ENCODE data around the gene HEBP2.
"Not testable (repeated sequence)": the region's sequence is repeated elsewhere in the genome, so short reads cannot be mapped to it uniquely, and the experiment has no call there.

HEBP2 gene, protein sequence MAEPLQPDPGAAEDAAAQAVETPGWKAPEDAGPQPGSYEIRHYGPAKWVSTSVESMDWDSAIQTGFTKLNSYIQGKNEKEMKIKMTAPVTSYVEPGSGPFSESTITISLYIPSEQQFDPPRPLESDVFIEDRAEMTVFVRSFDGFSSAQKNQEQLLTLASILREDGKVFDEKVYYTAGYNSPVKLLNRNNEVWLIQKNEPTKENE

DNA sequence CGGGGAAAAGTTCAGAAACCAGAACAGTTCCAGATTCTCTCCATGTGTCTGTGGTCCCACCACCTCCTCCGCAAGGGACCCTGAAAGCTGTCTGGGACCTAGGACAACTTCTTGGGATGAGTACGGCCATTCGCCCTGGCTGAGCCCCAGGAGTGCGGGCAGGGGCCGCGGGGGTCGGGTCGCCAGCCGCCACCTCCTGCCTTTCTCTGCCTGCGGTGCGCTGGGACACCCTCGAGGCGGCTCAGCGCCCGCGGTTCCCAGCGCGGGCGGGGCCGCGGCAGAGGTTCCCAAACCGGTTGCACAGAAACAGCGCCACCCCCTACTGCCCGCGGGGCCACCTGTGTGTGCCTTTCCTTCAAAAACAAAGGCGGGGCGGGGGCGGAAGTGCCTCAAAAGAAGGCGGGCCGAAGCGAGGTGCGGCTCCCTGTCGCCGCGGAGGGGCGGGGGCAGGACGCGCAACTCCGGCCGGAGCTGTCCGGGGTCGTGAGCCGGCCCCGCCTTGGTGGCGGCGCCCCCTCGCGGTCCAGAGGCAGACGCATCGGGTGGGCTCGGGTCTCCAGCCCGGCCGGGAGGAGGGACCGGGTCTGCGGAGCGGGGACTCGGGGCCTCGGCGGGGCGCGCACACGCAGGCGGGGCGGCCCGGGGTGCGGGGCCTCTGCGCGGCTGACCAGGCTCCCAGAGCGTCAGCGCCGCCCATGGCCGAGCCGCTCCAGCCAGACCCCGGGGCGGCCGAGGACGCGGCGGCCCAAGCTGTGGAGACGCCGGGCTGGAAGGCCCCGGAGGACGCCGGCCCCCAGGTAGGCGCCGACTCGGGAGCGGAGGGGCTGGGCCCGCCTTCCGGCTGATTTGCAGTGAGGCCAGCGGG is at the start of gene HEBP2:
HEBP2 (plus strand) TSS at position 423 of the 865 bp plus-strand sequence; CDS start at position 696, 273 bp downstream.
- DNase-seq = peak; percentile 90 to 95

DNA sequence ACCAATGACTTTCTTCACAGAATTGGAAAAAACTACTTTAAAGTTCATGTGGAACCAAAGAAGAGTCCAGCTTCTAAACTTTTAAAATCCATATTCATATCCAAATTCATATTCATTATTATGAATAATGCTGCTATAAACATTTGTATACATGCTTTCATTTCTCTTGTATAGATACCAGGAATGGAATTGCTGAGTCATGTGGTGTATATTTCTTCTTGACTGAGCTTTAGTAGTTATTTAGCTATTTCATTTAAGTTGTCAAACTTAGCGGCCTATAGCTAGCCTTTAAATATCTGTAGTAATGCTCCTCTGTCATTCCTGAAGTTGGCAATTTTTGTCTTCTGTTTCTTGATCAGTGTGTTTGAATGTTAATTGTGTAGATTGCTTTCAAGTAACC is 46.1 kb upstream of the HEBP2 start:
- no peak for DNase-seq

DNA sequence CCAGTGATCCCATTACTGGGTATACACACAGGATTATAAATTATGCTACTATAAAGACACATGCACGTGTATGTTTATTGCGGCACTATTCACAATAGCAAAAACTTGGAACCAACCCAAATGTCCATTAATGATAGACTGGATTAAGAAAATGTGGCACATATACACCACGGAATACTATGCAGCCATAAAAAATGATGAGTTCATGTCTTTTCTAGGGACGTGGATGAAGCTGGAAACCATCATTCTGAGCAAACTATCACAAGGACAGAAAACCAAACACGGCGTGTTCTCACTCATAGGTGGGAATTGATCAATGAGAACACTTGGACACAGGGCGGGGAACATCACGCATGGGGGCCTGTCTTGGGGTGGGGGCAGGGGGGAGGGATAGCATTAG is 35.3 kb upstream of the HEBP2 start:
- not testable (repeated sequence) for DNase-seq

DNA sequence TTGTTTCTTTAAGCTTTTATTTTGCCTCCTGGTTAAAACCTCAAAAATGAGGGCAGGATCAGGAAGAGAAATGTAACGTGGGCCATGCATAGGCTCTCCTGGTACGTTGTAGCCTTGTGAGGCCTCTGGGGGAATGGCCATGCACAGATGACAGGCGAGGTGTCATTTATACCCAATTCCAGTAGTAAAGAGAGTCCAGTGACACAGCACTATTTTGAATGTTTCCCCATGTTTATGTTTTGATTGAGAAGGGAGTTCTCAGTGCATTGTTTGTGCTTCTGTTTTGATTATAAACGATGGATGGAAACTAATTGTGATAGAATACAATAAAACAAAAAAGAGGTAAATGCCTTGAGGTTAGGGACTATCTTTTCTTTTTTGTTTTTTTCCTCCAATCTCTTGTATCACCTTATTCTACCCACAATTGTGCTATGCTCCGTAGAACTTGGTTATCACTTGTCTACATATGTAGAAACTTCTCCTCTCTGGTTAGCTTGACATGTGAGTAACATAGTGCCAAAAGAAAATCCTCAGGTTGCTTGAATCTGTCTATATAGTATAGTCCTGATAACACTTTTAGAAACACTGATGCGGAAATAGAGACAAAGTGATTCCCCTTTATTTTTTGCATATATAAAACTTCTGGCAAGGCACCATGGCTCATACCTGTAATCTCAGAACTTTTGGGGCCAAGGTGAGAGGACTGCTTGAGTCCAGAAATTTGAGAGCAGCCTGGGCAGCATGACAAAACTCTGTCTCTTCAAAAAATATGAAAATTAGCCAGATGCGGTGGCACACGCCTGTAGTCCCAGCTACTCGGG is 33.2 kb upstream of the HEBP2 start:
- no peak for DNase-seq

DNA sequence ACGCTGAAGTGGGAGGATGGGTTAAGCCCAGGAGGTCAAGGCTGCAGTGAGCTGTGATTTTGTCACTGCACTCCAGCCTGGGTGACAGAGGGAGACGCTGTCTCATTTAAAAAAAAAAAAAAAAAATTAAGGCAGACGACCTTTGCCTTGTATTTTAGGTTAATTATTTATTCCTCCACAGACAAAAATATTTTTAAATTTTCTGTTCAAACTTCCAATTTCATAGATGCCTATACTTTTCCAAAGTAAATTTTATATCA is 32.6 kb upstream of the HEBP2 start:
- no peak for DNase-seq

DNA sequence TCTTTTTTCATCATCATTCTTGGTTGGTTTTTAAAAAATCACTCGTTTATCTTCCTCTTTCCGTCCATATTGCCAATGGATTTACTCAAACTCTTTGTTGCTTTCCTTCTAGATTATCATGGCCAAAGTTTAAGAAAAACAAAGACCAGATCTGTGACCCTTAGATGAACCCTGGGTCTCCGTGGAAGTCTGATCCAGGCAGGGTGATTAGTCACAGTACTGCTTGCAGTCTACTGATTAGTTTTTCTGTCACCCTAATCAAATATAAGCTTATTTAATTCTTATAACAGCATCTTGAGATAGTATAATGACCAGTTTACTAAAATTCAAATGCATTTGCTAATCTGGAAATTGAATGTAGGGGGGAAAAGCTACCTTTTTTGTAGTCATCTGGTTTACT is 32.3 kb upstream of the HEBP2 start:
- no peak for DNase-seq

DNA sequence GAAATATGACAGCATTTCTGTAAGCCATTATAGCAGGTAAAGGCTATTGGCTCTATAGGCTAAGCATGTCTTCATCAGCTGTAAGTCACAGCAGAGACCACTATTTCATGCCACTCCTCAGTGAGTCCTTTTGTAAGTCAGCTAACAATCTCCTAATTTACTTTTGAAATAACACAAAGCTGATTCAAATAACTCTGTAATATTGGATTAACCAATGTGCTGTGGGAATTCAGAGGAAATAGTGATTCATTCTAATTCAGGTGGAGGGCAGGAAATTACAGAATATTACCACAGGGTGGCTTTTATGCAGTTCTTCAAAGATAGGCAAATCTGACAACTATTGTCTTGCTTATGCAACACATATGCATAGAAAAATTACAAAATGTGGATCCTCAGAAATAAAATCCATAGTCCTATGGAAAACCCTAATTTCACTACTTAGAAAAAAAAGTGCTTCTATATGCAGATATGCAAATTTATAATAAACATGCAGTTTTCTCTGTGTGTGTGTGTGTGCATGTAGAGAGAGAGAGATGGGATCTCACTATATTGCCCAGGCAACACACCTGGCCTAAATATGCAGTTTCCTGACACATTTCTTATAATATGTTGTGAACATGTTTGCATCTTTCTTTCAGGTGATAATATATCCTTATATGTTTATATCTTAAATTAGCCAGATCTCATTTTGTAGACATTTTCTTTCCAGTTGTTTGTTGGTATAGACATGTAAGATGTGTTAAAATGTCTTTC is 31.1 kb upstream of the HEBP2 start:
- no peak for DNase-seq

DNA sequence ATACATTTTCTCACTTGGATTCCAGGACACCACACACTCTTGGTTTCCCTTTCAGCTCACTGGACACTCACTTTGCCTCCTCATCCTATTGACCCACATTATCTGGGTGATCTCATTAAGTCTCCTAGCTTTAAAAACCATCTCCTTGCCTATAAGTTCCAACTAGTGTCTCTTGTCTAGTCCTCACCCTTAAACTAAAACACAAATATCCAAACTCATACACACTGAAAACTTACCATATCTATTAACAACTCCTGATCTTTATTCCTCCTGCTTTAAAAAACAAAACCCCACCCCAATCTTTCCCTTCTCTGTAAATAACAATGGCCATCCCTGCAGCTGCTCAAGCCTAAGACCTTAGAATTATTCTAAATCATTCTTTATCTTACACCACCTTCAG is 29.8 kb upstream of the HEBP2 start:
- no peak for DNase-seq

DNA sequence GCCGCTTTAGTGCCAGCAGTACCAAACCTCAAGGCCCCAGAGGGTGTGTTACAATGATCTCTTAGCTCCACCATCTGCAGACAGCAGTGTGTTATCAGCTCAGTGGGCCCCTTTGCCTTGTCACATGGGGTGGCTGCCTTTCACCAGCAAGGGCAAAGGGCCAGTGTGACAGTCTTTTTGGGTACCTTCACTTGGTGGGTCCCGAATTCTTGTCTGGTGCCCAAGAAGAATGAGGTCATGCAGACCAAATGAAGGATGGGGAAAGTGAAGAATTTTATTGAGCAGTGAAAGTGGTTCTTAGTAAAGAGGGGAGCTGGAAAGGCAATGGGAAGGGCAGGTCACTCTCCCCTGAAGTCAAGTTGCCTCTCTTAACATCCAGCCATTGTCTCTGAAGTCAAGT is 29.2 kb upstream of the HEBP2 start:
- DNase-seq = no peak

DNA sequence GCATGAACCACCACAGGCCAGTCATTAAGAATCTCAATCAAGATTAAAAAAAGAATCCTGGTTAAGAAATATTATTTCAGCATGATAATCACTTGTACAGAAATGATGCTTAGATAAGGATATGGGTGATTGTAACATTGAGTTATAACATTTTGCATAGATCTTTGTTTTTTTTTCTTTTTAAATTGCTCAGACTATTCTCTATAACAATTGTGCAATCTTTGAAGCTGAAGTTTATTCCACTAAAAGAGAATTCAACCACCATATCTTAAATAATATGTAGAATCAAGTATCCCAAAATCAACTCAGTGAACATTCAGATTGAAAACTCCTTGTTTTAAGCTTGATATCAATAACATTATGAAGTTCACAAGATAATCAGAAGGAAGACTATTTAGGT is 27.0 kb upstream of the HEBP2 start:
- no peak for DNase-seq

DNA sequence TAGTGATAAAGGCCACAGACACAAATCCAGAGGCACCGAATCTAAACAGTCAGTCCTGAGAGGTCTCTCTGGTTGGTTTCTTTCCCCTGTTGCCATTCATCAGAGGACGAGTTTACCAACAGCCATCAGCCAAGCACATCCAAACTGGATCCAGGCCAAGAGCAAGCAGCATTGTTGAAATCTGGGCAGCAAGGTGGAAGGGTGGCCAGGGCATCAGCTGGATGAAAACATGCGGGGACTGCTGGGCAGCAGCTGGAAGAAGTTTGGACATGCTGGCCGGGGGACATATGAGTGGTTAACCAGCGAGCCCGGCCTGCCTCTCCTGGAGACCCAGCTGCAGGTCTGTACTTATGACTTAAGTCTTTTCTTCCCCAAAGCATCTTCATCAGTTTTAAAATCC is 26.2 kb upstream of the HEBP2 start, which contains the start of gene SMIM28:
SMIM28 (plus strand) TSS at position 62 of the 400 bp plus-strand sequence; CDS start at position 230, 168 bp downstream.
- DNase-seq = no peak

DNA sequence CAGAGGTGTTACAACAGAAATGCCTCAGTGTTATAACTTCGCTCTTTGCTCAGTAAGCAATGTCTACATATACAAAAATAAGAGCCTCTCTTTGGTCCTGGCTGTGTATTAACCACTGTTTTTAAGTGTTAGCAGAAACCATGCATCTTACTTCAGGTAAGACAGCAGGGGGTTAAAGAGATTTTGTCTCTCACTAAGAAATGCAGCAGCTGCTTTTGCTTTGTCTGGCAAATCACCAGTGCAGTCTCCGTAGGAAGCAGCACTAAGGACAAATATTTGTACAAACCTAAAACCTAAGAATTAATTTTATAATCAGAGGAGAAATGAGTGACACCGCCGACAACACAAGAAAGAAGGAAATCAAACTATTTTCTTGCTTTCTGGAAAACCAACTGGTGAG is 25.6 kb upstream of the HEBP2 start:
- DNase-seq = no peak

DNA sequence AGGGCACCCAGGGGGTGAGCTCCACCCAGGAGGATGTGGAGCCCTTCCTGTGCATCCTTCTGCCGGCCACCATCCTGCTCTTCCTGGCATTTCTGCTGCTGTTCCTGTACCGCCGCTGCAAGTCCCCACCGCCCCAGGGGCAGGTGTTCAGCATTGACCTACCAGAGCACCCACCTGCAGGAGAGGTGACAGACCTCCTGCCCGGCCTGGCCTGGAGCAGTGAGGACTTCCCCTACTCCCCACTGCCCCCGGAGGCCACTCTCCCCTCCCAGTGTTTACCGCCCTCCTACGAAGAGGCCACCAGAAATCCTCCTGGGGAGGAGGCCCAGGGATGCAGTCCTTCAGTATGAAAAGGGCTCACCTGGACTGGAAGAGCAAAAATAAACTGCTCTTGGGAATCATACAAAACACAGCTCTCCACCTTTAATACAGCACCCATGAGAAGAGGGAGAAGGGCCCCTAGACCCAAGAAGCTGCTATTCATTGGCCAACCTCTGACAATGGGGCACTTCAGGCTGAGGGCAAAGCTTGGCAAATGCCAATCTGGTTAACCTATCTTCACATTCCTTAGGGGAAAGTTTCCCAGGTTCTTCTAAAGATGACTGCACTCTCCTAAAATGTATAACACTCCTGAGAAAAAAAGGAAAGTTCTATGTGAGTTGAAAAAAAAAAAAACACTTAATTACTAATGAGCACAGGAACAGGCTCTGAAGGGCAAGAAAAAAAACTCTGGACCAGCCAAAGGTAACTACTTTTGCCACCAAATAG is 21.3 kb upstream of the HEBP2 start:
- no peak for DNase-seq

DNA sequence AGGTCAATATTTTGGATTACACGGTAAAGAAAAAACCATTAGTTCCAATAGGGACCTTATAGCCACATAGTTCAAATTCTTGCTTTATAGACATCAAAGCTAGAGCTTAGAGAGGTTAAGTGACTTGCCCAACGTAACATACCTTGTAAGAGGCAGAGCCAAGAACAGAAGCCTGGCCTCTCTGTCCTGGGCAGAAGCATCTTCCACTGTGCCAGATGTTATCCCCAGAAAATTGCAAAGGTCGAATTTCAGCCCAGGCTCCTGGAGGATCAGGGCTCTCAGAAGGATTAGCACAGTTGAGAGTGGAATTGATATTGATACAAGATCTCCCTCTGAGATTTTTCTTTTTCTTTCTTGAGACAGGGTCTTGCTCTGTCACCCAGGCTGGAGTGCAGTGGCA is 20.2 kb upstream of the HEBP2 start:
- no peak for DNase-seq

DNA sequence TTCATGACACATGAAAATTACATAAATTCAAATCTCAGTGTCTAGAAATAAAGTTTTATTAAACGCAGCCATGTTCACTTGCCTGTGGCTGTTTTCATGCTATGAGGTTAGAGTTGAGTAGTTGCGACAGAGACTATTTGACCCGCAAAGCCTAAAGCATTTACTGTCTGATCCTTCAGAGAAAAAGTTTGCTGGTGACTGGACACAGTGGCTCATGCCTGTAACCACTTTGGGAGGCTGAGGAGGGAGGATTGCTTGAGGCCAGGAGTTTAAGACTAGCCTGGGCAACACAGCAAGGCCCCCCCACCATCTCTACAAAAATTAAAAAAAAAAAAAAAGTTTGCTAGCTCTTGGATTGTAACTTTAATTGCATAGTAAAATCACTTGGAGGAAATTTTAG is 17.1 kb upstream of the HEBP2 start:
- DNase-seq = no peak

DNA sequence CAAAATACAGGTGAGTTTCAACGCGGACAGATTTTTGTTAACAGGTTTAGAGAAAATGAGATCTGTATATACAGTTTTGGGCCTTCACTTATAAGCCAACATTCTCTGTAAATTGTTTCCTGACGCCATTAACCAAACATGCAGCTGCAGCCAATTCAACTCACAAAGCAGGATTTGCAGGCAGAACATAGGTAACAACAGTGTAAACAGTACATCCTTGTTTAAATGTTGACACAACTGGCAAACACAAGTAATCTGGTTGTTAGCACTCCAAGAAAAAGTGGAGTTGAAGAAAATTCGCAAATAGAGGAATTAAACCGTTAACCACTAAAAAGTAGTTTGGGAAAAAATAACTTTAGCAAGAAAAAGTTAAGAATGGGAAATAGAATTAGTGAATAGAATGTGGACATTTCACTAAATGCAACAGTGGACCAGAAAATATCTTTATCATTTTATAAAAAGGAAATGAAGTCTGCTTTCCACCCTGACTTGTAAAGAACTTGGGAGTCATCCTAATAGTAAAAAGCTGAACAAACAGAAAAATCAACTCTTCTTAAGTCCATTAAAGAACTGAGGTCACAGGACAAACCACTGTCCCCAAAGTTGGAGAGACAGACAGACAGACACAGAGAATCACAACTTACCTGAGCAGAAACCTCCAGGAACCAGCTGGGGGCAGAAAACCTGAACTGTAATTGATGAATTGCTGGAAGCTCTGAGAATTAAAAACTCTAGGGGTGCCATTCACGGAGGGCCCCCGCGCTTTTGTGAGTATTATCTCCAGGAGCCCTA is 16.2 kb upstream of the HEBP2 start:
- no peak for DNase-seq

DNA sequence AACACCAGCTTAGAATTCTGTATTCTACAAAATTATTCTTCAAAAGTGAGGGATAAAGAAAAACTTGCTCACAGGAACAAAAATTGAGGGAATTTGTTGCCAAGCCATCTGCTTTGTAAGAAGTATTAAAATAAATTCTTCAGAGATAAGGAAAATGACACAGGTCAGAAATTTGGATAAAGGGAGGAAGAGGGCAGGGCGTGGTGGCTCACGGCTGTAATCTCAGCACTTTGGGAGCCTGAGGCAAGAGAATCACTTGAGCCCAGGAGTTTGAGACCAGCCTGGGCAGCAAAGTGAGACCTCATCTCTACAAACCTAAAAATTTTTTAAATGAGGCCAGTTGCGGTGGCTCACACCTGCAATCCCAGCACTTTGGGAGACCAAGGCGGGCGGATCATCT is 14.5 kb upstream of the HEBP2 start:
- no peak for DNase-seq

DNA sequence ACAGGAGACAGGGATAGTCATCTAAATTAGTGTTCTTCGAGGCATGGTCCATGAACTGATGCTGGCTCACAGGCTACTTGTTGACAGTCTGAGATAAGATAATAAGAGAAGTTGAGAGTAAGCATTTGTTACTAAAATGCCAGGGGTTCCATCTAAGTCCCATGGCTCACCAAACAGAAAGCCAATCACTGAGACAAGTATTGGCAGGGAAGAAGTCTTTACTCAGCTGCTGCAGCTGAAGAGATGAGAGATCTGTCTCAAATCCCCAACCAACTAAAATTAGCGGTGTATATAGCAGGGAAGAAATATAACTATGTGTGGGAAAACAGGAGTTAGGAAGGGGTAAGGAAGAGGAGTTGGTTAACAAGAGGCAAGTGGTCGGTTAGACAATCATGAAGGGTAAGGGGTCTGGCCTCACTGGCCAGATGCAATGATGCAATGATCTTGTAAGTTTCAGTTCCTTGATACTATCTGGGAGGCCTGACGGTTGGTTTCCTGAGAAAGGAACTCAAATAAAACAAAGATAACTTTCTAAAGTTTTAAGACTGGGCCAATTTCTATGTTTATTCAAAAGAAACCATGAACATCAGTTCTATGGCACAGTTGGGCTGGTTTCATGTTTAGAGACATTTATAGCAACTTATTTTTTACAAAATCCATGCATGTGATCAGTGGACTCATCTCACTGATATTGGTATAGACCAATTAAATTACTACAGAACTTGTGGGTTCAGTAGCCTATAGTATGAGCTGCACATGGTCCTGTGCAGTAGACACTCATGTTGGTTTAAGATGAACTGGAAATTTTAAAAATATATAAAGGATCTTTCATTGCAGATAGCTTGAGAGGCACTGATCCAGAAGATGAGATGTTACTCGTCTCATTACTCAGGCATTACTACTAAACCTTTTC is 9.9 kb upstream of the HEBP2 start:
- no peak for DNase-seq

DNA sequence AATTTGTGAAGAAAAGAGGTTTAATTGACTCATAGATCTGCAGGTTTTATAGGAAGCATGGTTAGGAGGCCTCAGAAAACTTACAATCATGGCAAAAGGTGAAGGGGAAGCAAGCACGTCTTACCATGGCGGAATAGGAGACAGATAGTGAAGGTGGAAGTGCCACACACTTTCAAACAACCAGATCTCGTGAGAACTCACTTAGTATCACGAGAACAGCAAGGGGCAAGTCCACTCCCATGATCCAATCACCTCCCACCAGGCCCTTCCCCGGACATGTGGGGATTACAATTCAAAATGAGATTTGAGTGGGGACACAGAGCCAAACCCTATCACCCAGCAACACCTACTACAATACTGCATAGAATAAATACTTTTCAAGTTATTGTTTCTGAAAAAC is 7.3 kb upstream of the HEBP2 start:
- no peak for DNase-seq

Data from stimulated activated CD4-positive, alpha-beta T cell treated with anti-CD3 and anti-CD28 coated beads, Interleukin-2, amount 100 ng/mL, for 24 hours (primary cell).